ENCODE measurements around the gene HYCC2. TPM values are rescaled to one million over a fixed set of nuclear protein-coding genes. Genes with fewer than 3 reads are reported as not detected.
"Not testable (repeated sequence)": the region's sequence is repeated elsewhere in the genome, so short reads cannot be mapped to it uniquely, and the experiment has no call there.

HYCC2 gene
- total and polyA plus RNA-seq, 8 donors = 4.2 to 14.5 (median 8.7) TPM

DNA sequence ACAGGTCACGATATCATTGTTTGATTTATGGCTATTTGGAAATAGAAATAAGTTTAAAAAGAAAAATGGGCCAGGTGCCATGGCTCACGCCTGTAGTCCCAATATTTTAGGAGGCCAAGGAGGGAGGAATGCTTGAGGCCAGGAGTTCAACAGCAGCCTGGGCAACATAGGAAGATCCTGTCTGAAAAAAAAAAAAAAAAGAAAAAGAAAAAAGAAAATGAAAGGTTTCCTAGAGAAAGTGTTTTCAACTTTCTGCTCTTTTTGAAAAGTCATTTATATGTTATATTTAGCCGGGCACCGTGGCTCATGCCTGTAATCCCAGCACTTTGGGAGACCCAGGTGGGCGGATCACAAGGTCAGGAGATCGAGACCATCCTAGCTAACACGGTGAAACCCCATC lies 3.5 kb upstream of the HYCC2 start:
- Histone ChIP-seq H3K27me3 (no peaks in the 10 kb centered on the region), H3K9me3 (no peaks in the 10 kb centered on the region), H3K4me1 (peaks cover 5 to 16% (median 13%) of the 10 kb centered on the region in 3 donors), H3K4me3 (no peak overlapping the region), H3K27ac (no peak overlapping the region), H3K36me3 (peaks cover 0 to 11% (median 0%) of the 10 kb centered on the region in 3 donors)
- WGBS, 2 donors = 79 to 83% methylated on average over 7 of the region's 7 CpGs
- TF ChIP-seq, protein P1, sequence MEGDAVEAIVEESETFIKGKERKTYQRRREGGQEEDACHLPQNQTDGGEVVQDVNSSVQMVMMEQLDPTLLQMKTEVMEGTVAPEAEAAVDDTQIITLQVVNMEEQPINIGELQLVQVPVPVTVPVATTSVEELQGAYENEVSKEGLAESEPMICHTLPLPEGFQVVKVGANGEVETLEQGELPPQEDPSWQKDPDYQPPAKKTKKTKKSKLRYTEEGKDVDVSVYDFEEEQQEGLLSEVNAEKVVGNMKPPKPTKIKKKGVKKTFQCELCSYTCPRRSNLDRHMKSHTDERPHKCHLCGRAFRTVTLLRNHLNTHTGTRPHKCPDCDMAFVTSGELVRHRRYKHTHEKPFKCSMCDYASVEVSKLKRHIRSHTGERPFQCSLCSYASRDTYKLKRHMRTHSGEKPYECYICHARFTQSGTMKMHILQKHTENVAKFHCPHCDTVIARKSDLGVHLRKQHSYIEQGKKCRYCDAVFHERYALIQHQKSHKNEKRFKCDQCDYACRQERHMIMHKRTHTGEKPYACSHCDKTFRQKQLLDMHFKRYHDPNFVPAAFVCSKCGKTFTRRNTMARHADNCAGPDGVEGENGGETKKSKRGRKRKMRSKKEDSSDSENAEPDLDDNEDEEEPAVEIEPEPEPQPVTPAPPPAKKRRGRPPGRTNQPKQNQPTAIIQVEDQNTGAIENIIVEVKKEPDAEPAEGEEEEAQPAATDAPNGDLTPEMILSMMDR (IDR thresholded peaks at IDR 0.05) = no peak
- intact Hi-C loops (cut with DNase I) = no loop called here
- DNase-seq (no peak), FAIRE-seq (no peak), ATAC-seq (no peak)

DNA sequence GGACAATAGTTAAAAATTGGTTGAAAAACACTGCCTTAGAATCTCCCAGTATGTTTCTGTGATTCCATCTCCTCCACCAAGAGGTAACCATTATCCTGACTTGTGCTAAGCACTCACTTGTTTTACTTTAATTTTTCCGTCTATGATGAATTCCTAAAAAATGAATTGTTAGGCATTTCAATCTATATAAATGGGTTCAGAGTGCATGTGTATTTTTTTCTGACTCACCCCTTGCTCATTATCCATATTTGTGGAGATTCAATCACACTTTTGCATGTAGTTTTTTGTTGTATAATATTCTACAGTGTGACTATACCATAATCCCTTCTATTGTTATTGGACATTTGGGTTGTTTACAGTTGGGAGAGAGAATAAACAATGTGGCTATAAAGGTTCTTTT lies 1.6 kb upstream of the HYCC2 start:
- Histone ChIP-seq H3K4me3 (no peak overlapping the region), H3K4me1 (peaks cover 9 to 28% (median 23%) of the 10 kb centered on the region in 3 donors), H3K27me3 (no peaks in the 10 kb centered on the region), H3K27ac (no peak overlapping the region), H3K9me3 (no peaks in the 10 kb centered on the region), H3K36me3 (no peaks in the 10 kb centered on the region)
- WGBS, 2 donors = 68 to 74% methylated on average over 1 of the region's 1 CpG
- FAIRE-seq = no peak
- intact Hi-C loops (cut with DNase I) = no loop called here
- no peak for DNase-seq
- ATAC-seq = no peak
- TF ChIP-seq, protein P1 (IDR thresholded peaks at IDR 0.05) = no peak

DNA sequence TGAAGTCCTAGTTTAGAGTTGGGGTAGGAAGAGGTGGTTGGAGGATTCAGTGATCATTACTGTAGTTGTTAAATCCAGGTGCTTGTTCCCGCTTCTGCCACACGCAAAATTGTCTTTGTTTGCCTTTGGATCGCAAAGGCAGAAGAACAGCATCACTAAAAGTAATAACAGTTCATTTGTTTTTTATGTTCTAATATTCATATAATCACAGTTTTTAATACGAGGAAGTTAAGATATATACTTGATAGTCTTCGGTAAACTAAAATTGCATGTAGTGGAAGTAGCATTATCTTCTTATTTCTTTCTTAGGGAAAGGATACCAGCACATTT lies 695 bp upstream of the HYCC2 start:
- Histone ChIP-seq H3K27me3 (no peaks in the 10 kb centered on the region), H3K4me3 (peak overlapping the region; percentile 63 to 96 (median 91)), H3K4me1 (peaks cover 9 to 30% (median 23%) of the 10 kb centered on the region in 3 donors), H3K36me3 (no peaks in the 10 kb centered on the region), H3K9me3 (no peaks in the 10 kb centered on the region), H3K27ac (peak overlapping the region in 2 of 4 donors; percentile 85 to 88)
- DNase-seq (no peak), FAIRE-seq (no peak), ATAC-seq (peak in 3 of 4 donors; percentile 2)
- intact Hi-C loops (cut with DNase I) = no loop called here
- 2% methylated on average over 5 of the region's 5 CpGs for WGBS, 2 donors
- TF ChIP-seq, protein P1 (IDR thresholded peaks at IDR 0.05) = no peak

DNA sequence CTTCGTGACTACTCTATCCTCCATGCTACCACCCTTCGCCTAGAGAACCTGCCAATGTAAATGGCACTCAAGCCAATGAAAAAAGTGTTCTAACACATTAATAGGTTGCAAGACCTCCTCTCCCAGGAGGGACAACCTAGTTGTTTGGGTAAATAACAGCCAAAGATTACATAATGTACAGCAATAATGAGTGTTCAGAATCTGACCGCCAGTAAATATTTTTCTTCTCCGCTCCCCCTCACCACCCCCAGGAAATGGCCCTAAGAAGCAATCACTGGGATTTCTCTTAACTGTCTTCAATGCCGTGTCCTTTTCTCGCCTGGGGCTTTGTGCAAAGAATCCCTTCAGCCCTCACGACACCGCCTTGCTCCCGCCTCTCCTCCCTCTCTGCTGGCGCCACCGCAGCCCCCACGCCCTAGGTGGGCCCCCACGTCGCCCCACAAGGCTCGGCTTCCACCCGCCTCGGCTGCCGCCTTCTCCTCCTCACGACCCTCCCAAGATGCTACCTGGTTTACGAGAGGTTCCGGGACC lies 458 bp downstream of the HYCC2 start:
- TF ChIP-seq, protein P1 (IDR thresholded peaks at IDR 0.05) = no peak
- no peak for DNase-seq
- ATAC-seq = peak; percentile 6 to 29 (median 22)
- no peak for FAIRE-seq
- WGBS, 2 donors = 1% methylated on average over 21 of the region's 21 CpGs
- Histone ChIP-seq H3K27me3 (no peaks in the 10 kb centered on the region), H3K4me1 (peaks cover 9 to 31% (median 23%) of the 10 kb centered on the region in 3 donors), H3K27ac (peak overlapping the region; percentile 81 to 88 (median 86)), H3K9me3 (no peaks in the 10 kb centered on the region), H3K4me3 (peak overlapping the region; percentile 63 to 96 (median 91)), H3K36me3 (no peaks in the 10 kb centered on the region)
- intact Hi-C loops (cut with DNase I) = no loop called here

DNA sequence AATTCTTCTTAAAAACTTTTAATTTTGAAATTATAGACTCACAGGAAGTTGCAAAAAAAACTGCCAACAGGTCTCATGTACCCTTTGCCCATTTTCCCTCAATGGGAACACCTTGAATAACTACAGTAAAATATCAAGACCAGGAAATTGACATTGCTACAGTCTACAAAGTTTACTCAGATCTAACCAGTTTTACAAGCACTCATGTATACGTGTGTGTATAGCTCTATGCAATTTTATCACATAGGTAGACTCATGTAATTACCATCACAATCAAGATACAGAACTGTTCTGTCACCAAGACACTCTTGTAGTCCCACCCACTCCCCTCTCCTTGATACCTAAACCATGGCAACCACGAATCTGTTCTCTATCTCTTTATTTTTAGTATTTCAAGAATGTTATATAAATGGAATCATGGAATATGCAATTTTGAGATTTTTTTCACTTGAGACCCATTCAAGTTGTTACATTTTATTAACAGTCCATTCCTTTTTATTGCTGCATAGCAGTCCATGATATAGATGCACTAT lies 6.6 kb downstream of the HYCC2 start:
- H3K4me1 ChIP-seq = peaks cover 3 to 24% (median 9%) of the 10 kb centered on the region in 3 donors
- TF ChIP-seq, protein P1 (IDR thresholded peaks at IDR 0.05) = no peak
- H3K27ac ChIP-seq = no peak overlapping the region
- DNase-seq (no peak), ATAC-seq (no peak), FAIRE-seq (no peak)
- 52 to 55% methylated on average over 2 of the region's 2 CpGs for WGBS, 2 donors
- no peaks in the 10 kb centered on the region for H3K36me3 ChIP-seq
- intact Hi-C loops (cut with DNase I) = loop anchor here in 1 of 3 donors (10.0 kb wide), 1 partner anchor 150 kb away; no protein-coding TSS in a partner anchor
- H3K9me3 ChIP-seq = no peaks in the 10 kb centered on the region
- H3K4me3 ChIP-seq = no peak overlapping the region
- no peaks in the 10 kb centered on the region for H3K27me3 ChIP-seq

DNA sequence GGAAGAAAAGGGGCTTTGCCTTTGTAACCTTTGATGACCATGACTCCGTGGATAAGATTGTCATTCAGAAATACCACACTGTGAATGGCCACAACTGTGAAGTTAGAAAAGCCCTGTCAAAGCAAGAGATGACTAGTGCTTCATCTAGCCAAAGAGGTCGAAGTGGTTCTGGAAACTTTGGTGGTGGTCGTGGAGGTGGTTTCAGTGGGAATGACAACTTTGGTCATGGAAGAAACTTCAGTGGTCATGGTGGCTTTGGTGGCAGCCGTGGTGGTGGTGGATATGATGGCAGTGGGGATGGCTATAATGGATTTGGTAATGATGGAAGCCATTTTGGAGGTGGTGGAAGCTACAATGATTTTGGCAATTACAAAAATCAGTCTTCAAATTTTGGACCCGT lies 8.0 kb downstream of the HYCC2 start:
- intact Hi-C loops (cut with DNase I) = loop anchor here in 1 of 3 donors (10.0 kb wide), 1 partner anchor 149 kb away; no protein-coding TSS in a partner anchor
- H3K9me3 ChIP-seq, DNase-seq, FAIRE-seq, H3K36me3 ChIP-seq, H3K27ac ChIP-seq, H3K4me3 ChIP-seq, ATAC-seq, H3K27me3 ChIP-seq: not testable (repeated sequence)
- WGBS, 2 donors = 85 to 91% methylated on average over 5 of the region's 5 CpGs
- H3K4me1 ChIP-seq = peaks cover 0 to 14% (median 0%) of the 10 kb centered on the region in 3 donors
